Choroid plexus epithelial cell (primary cell): ENCODE results near the gene ULBP3.
"Not testable (repeated sequence)": the region's sequence is repeated elsewhere in the genome, so short reads cannot be mapped to it uniquely, and the experiment has no call there.

Source experiments
- DNase-seq: peaks from one replicate; pipeline ENCODE4 v3.0.0-alpha.2; 2010; ENCODE audit warnings: low read depth
- H3K4me3 ChIP-seq: 2 replicates; pipeline ENCODE4 v1.5.1; 2011; ENCODE audit warnings: low read depth, mild to moderate bottlenecking, control low read depth, low read length, moderate library complexity
- TF ChIP-seq, protein P1 (sequence below): conservative IDR thresholded peaks from 2 replicates; pipeline ENCODE4 v1.5.1; 2011; ENCODE audit warnings: low read depth, mild to moderate bottlenecking, control low read depth, inconsistent platforms, low read length, moderate library complexity

ULBP3 gene

DNA sequence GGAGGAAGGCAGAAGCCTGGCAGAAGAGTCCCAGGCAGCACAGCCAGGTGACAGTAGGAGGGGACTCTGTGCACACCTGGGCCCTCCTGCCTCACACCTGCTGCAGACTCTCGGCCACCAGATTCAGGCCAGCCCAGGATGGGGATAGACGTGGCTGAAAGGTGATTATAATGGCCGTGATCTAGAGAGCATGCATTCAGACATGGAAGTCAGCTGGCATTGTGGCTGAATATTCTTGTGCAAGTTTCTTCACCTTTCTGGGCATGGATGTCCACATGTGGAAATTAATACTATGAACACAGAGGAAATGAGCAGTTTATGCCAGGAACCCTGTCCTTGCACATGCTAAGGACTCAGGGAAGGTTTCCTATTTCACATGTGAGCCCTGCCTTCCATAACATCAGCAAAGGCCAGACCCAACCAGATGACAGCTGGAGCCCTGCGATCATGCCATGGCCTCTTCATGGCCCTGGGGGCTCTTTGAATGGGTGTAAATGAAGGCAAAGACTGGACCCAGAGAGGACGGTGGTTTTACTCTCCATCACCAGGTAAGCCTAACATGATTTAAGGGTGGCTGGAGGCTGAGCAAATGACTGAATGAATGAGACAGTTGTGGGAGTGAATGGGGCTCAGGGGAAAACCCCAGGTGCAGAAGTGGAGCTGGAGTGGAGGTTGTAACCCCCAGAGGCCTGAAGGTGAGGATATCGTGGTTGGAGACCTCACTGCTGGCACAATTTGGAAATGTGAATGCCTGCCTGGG lies 40.9 kb downstream of the ULBP3 start:
- TF ChIP-seq, protein P1, sequence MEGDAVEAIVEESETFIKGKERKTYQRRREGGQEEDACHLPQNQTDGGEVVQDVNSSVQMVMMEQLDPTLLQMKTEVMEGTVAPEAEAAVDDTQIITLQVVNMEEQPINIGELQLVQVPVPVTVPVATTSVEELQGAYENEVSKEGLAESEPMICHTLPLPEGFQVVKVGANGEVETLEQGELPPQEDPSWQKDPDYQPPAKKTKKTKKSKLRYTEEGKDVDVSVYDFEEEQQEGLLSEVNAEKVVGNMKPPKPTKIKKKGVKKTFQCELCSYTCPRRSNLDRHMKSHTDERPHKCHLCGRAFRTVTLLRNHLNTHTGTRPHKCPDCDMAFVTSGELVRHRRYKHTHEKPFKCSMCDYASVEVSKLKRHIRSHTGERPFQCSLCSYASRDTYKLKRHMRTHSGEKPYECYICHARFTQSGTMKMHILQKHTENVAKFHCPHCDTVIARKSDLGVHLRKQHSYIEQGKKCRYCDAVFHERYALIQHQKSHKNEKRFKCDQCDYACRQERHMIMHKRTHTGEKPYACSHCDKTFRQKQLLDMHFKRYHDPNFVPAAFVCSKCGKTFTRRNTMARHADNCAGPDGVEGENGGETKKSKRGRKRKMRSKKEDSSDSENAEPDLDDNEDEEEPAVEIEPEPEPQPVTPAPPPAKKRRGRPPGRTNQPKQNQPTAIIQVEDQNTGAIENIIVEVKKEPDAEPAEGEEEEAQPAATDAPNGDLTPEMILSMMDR, result no peak
- H3K4me3 ChIP-seq, result no peak overlapping the region
- DNase-seq, result no peak

DNA sequence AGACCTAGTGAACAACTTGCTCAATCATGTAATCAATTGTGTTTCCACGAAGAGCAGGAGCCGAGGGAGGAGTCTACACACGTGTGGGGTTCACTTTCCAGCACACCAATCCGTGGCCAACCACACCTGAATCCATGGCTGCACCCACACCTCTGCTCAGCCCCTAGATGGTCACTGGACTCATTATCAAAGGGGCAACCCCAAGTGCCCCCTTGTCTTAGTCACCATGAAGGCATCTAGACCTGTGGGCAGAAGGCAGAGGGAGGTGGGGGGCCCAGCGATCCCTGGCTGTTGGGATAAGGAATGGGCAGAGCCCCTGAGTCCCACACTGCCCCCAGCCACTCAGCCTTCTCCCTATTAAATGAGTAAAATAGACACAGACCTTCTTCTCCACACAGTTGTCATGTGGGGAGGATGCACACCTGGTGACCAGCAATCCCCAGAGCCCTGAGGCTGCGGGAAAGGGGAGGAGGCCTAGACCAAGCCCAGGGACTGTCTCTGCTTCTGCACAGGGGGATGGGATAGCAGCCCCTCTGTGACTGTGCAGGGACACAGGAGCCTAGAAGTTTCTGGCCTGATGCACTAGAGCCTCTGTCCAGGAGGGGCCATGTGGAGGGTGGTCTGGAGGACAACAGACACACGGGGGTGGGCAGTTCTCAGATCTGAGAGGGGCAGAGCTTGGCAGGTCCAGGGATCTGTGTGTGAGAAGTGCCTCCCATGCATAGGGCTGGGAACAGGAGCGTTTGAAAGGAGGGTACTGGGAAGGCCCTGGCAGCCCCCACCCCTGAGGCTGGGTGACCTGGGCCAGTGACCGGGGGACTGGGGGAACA lies 41.7 kb downstream of the ULBP3 start:
- no peak overlapping the region for H3K4me3 ChIP-seq
- no peak for DNase-seq
- TF ChIP-seq, protein P1, result no peak

DNA sequence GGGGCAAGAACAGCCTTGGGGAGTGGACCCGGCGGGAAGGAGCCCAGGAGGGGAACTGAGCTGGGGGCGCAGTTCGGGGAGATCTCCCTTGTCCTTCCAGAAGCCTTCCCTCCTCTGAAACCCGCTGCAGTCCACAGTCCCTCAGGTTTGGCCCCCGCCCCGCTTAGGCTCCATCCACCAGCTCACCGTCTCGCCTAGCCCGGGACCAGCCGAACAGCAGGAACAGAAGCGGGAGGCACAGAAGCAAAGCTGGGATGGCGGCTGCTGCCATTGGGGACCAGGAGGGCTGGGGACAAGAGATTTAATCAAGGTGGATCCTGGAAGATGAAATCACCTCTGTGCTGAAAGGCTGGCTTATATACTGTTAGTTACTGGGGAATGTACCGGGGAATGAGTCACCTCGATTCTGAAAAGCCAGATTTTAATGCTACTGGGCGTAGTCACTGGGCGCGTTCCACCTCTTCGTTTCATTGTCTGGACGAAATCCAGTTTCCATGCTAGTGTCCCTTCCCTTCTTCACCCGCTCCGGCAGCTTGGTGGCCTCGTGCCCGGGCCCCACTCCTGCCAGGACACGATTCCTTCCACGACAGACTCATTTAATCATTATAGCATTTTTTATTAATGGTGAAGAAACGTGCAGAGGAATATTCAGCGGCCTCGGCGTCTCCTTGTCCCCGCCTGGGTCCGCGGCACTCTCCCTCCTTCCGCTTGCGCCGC lies 43.6 kb downstream of the ULBP3 start, which contains the start of gene RAET1L:
RAET1L (minus strand) TSS at position 332 of the 717 bp plus-strand sequence; CDS start at position 271, 61 bp downstream.
- TF ChIP-seq, protein P1, result no peak
- peak within 1 kb of the TSS; percentile 34 for H3K4me3 ChIP-seq
- DNase-seq, result peak; percentile 55

DNA sequence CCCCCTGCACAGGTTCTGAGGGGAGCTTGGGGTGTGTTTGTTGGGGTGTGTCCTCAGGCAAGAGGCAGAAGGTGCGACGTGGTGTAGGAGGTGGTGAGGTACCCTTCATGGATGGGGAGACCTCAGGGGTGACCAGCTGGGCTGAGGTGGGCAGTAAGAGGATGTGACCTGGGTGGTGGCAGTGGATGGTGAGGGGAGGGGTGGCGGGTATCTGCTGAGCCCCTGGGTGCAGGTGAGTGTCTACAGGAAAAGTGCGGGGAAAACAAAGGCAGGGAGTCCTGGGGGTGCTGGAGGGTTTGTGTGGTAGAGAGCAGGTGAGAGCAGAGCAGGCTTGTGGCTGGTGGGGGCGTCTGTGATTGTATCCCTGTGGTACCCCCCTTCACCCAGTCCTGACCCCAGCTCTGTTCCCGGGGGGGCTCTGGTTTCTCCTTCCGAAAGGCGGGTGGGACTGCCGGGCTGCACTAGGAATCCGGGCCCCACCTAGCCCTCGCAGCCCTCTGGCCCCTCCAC lies 44.2 kb downstream of the ULBP3 start:
- DNase-seq, result no peak
- no peak overlapping the region for H3K4me3 ChIP-seq
- TF ChIP-seq, protein P1, result no peak

DNA sequence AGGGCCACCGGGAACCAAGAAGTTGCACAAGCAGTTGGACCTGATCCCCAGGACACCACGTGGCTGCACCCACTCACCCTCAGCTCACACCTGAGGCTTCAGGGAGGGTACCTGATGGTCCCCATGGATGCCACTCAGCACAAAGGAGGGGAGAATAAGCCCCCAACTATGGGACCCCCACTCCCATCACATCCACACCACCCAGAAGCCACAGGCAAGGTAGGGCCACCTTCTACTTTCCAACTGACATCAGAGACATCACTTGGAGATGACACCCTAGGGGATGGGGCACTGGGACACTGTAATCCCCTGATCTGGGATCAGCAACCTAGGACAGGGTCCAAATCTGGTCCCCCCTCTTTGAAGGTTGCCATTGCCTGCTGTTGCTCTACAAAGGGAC lies 44.9 kb downstream of the ULBP3 start:
- not testable (repeated sequence) for H3K4me3 ChIP-seq, DNase-seq

DNA sequence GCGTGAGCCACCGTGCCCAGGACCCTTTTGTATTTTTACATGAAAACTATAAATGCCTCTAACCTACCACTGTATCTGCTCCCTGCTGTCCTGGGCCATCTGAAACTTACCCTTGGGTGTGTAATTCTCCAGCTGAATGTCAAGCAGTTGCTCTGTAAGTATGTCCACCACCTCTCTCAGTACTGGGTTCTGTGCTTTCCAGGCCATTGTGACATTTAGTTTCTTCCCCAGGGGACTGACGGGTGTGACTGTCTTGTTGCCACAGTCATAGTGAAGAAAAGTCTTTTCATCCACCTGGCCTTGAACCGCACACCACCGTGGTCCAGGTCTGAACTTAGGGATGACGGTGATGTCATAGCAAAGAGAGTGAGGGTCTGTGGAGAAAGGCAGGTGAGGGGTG lies 47.1 kb downstream of the ULBP3 start:
- not testable (repeated sequence) for DNase-seq, H3K4me3 ChIP-seq

DNA sequence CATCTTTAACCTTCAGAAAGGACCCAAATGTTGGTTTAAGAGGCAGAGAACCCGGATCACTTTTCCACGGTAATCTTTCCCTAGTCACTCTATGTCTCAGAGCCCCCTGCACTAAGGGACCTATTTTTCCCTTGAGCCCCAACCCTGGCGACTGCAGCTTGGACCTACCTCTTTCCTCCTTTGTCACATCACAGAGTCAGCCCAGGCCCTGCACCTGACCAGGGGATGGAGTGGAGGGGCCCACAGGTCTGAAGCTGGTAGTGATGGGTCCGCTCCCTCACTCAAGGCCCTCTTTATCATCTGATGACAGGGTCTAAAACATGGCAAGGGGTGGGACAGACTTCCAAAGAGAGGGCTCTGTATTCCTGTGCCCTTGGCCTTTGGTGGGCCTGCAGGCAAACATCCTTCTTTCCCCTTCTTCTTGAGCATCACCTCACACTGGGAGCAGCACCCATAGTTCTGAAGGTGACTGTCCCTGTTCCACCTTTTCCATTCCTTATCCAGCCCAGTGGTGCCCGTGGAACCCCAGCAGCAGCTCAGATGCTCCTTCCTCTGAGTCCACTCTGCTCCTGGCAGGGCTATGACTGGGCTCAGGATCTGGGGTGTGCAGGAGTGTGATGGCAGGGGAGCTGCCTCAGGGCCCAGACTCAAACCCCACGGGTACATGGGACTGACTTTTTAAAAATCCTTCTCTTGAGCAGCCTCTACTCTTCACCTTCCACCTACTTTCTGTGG lies 49.9 kb downstream of the ULBP3 start:
- no peak overlapping the region for H3K4me3 ChIP-seq

DNA sequence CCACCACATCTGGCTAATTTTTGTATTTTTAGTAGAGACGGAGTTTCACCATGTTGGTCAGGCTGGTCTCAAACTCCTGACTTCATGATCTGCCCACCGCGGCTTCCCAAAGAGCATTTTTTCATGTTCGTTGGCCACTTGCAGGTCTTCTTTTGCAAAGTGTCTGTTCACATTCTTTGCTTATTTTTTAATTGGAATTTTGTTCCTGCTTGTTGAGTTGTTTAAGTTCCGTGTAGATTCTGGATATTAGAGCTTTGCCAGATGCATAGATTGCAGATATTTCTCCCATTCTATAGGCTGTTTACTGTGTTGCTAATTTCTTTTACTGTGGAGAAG lies 51.8 kb downstream of the ULBP3 start:
- not testable (repeated sequence) for H3K4me3 ChIP-seq, DNase-seq

More for the DNA sequence above, 49.9 kb downstream of the ULBP3 start:
- DNase-seq, result no peak
- TF ChIP-seq, protein P1, result no peak
